Renal cortex interstitium (tissue), 11 donors: ENCODE data around the gene FLVCR2. TPM values are rescaled to one million over a fixed set of nuclear protein-coding genes. Genes with fewer than 3 reads are reported as not detected.
"Not testable (repeated sequence)": the region's sequence is repeated elsewhere in the genome, so short reads cannot be mapped to it uniquely, and the experiment has no call there.

ENCODE experiments used
- DNase-seq, 11 donors: peaks; one replicate each; pipeline ENCODE4 v3.0.0-alpha.2; 2013; ENCODE audit warnings: low read depth in 9 of 11, low spot score in 4 of 11; ENCODE audit errors: extremely low read depth in 1 of 11
- polyA plus RNA-seq, 3 donors: library from polyadenylated mRNA; unstranded; fragments of 120-200 nt; gene quantifications; one replicate each; pipeline ENCODE4 v1.2.1, GENCODE V29; 2013; ENCODE audit not compliant: insufficient read length in 3 of 3

The FLVCR2 gene
- polyA plus RNA-seq, 3 donors = 5.9 to 9.4 (median 7.5) TPM

DNA sequence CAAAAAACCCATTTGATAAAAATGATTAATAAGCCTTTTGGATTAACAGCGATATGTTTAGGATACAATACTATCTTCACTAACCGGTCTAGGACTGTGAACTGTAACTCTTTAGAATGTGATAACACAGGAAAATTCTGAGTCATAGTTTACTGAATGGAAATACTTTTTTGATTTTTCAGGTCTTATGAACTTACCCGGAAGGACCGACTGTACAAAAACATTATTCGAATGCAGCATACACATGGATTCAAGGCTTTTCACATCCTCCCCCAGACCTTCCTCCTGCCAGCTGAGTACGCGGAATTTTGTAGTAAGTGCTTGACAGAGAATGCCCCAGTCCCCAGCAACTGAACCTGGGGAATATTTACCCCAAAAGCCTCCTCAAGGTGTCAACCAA, 111.6 kb downstream of the FLVCR2 start:
- DNase-seq = no peak

DNA sequence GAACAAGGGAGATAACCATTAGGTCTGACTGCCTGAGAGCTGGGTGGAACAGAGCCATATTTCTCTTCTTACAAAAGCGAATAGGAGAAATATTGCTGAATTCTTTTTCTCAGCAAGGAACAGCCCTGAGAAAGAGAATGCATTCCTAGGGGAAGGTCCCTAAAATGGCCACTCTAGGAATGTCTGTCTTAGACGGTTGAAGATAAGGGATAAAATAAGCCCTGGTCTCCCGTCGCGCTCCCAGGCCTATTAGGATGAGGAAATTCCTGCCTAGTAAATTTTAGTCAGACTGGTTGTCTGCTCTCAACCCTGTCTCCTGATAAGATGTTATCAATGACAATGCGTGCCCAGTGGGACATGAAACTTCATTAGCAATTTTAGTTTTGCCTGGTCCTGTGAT, 116.6 kb downstream of the FLVCR2 start:
- DNase-seq = not testable (repeated sequence)

DNA sequence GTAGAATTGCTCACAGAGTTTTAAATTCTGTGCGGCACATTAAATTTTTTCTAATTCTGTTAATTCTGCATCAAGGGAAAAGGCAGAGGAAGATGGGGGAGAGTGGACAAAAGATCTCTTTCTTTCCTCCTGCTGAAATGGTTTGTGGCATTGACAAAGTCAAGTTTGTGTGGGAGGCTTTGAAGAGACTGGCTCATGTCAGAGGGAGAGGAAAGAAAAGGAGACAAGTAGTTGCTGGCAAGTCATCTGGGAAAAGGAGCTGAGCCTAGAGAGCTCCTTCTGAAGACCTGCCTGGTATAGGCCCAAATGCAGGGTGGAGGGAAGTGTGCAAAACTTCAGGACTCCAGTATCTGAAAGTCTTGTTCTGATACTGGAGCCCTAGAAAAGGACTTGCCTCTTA, 119.0 kb downstream of the FLVCR2 start:
- DNase-seq = no peak

Other genes with a start within 250 kb of the FLVCR2 start
- 10 to 100 TPM; 18.3 to 28.0 (median 26.1) TPM for gene JDP2, start 150.6 kb upstream of the FLVCR2 start, polyA plus RNA-seq
- under 1 TPM; 0.40 to 0.43 (median 0.42) TPM for gene BATF, start 56.2 kb upstream of the FLVCR2 start, polyA plus RNA-seq
- gene ERG28, start 82.3 kb downstream of the FLVCR2 start, polyA plus RNA-seq = 10 to 100 TPM; 33.0 to 36.8 (median 35.3) TPM
- gene TTLL5, start 82.6 kb downstream of the FLVCR2 start, polyA plus RNA-seq = 10 to 100 TPM; 29.4 to 36.6 (median 32.7) TPM